HepG2 (cell line): Measurements from ENCODE around the gene LIN7A. TPM values are rescaled to one million over a fixed set of nuclear protein-coding genes. Genes with fewer than 3 reads are reported as not detected.

Experiments used
- BRD4 ChIP-seq: sonication (generic); formaldehyde crosslinking; IDR thresholded peaks from 2 replicates; pipeline ENCODE4 v1.4.0; 2020; ENCODE audit warnings: missing genetic modification reagents
- DMAP1 ChIP-seq: IDR thresholded peaks from 2 replicates; pipeline ENCODE4 v1.6.1; 2016
- HDAC2 ChIP-seq: sonication (generic); formaldehyde crosslinking; IDR thresholded peaks from 2 replicates; pipeline ENCODE4 v1.4.0; 2020; ENCODE audit warnings: missing genetic modification reagents
- ISL2 ChIP-seq: sonication (generic); formaldehyde crosslinking; IDR thresholded peaks from 2 replicates; pipeline ENCODE4 v1.5.0; 2020; ENCODE audit warnings: missing genetic modification reagents
- KAT8 ChIP-seq: IDR thresholded peaks from 2 replicates; pipeline ENCODE4 v1.6.1; 2016; ENCODE audit warnings: missing genetic modification reagents, missing compliant biosample characterization
- KDM2A ChIP-seq: sonication (generic); formaldehyde crosslinking; IDR thresholded peaks from 2 replicates; pipeline ENCODE4 v1.4.0; 2020; ENCODE audit warnings: low read depth, missing genetic modification reagents, borderline replicate concordance
- MAFG ChIP-seq: sonication (generic); formaldehyde crosslinking; IDR thresholded peaks from 2 replicates; pipeline ENCODE4 v1.5.1; 2020; ENCODE audit warnings: mild to moderate bottlenecking, missing genetic modification reagents
- MED1 ChIP-seq: sonication (generic); formaldehyde crosslinking; IDR thresholded peaks from 2 replicates; pipeline ENCODE4 v1.4.0; 2020; ENCODE audit warnings: missing genetic modification reagents
- NFKBIZ ChIP-seq: IDR thresholded peaks from 2 replicates; pipeline ENCODE4 v1.6.1; 2018; ENCODE audit warnings: missing genetic modification reagents, missing compliant biosample characterization
- POLR2AphosphoS5 ChIP-seq: IDR thresholded peaks from 2 replicates; pipeline ENCODE4 v1.6.1; 2012; ENCODE audit warnings: low read depth, low read length
- PRMT3 ChIP-seq: sonication (generic); formaldehyde crosslinking; IDR thresholded peaks from 2 replicates; pipeline ENCODE4 v1.8.1; 2022; ENCODE audit warnings: low read depth, mild to moderate bottlenecking, moderate library complexity, missing genetic modification reagents, borderline replicate concordance
- SCMH1 ChIP-seq: sonication (generic); formaldehyde crosslinking; IDR thresholded peaks from 2 replicates; pipeline ENCODE4 v1.9.0; 2021; ENCODE audit warnings: missing genetic modification reagents, mild to moderate bottlenecking, borderline replicate concordance
- SRSF4 ChIP-seq: fragments of 200-400 bp; formaldehyde crosslinking; IDR thresholded peaks from one replicate; pipeline ENCODE4 v1.6.1; 2018; ENCODE audit warnings: mild to moderate bottlenecking, low read depth, low read length, moderate library complexity; ENCODE audit not compliant: poor library complexity, severe bottlenecking
- TCF7L2 ChIP-seq: IDR thresholded peaks from 2 replicates; pipeline ENCODE4 v1.6.1; 2011; ENCODE audit warnings: mild to moderate bottlenecking, low read depth, low read length, moderate library complexity
- ZKSCAN8 ChIP-seq: IDR thresholded peaks from 2 replicates; pipeline ENCODE4 v1.6.1; 2016; ENCODE audit warnings: borderline replicate concordance, missing genetic modification reagents, missing compliant biosample characterization
- ZNF10 ChIP-seq: sonication (generic); formaldehyde crosslinking; IDR thresholded peaks from 2 replicates; pipeline ENCODE4 v1.4.0; 2020; ENCODE audit warnings: mild to moderate bottlenecking, low read depth, missing genetic modification reagents, borderline replicate concordance
- ZNF274 ChIP-seq: sonication (generic); formaldehyde crosslinking; IDR thresholded peaks from 2 replicates; pipeline ENCODE4 v1.5.1; 2020; ENCODE audit warnings: mild to moderate bottlenecking, missing genetic modification reagents
- ZNF292 ChIP-seq: sonication (generic); formaldehyde crosslinking; IDR thresholded peaks from 2 replicates; pipeline ENCODE4 v1.8.1; 2022; ENCODE audit warnings: mild to moderate bottlenecking, low read depth, missing genetic modification reagents, borderline replicate concordance
- ZNF510 ChIP-seq: sonication (generic); formaldehyde crosslinking; IDR thresholded peaks from 2 replicates; pipeline ENCODE4 v1.4.0; 2020; ENCODE audit warnings: low read depth, mild to moderate bottlenecking, missing genetic modification reagents
- ZNF546 ChIP-seq: sonication (generic); formaldehyde crosslinking; conservative IDR thresholded peaks from 2 replicates; pipeline ENCODE4 v1.8.1; 2023; ENCODE audit warnings: mild to moderate bottlenecking, missing genetic modification reagents
- ZNF556 ChIP-seq: sonication (generic); formaldehyde crosslinking; IDR thresholded peaks from 2 replicates; pipeline ENCODE4 v1.4.0; 2020; ENCODE audit warnings: mild to moderate bottlenecking, missing genetic modification reagents, borderline replicate concordance
- ZNF567 ChIP-seq: sonication (generic); formaldehyde crosslinking; IDR thresholded peaks from 2 replicates; pipeline ENCODE4 v1.8.1; 2023; ENCODE audit warnings: mild to moderate bottlenecking, missing genetic modification reagents, borderline replicate concordance
- ZNF577 ChIP-seq: sonication (generic); formaldehyde crosslinking; IDR thresholded peaks from 2 replicates; pipeline ENCODE4 v1.4.0; 2020; ENCODE audit warnings: mild to moderate bottlenecking, low read depth, missing genetic modification reagents, borderline replicate concordance
- ZNF597 ChIP-seq: sonication (generic); formaldehyde crosslinking; IDR thresholded peaks from 2 replicates; pipeline ENCODE4 v1.5.0; 2020; ENCODE audit warnings: missing genetic modification reagents
- ZUFSP ChIP-seq: sonication (generic); formaldehyde crosslinking; IDR thresholded peaks from 2 replicates; pipeline ENCODE4 v1.9.0; 2021; ENCODE audit warnings: missing genetic modification reagents, mild to moderate bottlenecking, borderline replicate concordance
- polyA plus RNA-seq, 8 experiments: library from polyadenylated mRNA; depleted of rRNA in 3 of 8; stranded (reverse) in 7 of 8; unstranded in 1 of 8; fragments of >200 nt; fragmentation: Illumina TruSeq in 4 of 8; extraction: Trizol in 4 of 8; gene quantifications; 2 replicates each; pipeline versions ENCODE4 v1.2.1 to v1.2.3, GENCODE V29; 2011 to 2016; ENCODE audit warnings: low read depth in 4 of 8, missing spikeins in 1 of 8, mixed read lengths in 1 of 8; ENCODE audit not compliant: insufficient read depth in 1 of 8
- total RNA-seq, 5 experiments: library from RNA; depleted of rRNA; stranded (reverse); fragments of >200 nt; fragmentation: Illumina TruSeq; extraction: Trizol; gene quantifications; 2 replicates each; pipeline ENCODE4 v1.2.3, GENCODE V29; 2016; ENCODE audit warnings: low read depth in 1 of 5
- TF ChIP-seq, protein P1 (sequence below): sonication (generic); formaldehyde crosslinking; IDR thresholded peaks from 2 replicates; pipeline ENCODE4 v1.4.0; 2020; ENCODE audit warnings: missing genetic modification reagents

LIN7A gene
- total and polyA plus RNA-seq, 2 of the 13 experiments (the other 11 are each of a cell fraction or from before 2014, with no cell fraction given), result 18.5 to 19.2 TPM

- TF ChIP-seq SCMH1 (CRISPR knock-in tag) (no peak), ZNF510 (CRISPR knock-in tag) (no peak), NFKBIZ (CRISPR knock-in tag) (no peak), ZNF274 (CRISPR knock-in tag) (no peak), ZNF292 (CRISPR knock-in tag) (peak; percentile 43; the same call in 1 of the 2 replicates), ZNF577 (CRISPR knock-in tag) (no peak), ZKSCAN8 (CRISPR knock-in tag) (peak; percentile 45; the same call in 1 of the 2 replicates), MAFG (CRISPR knock-in tag) (peak; percentile 90), DMAP1 (CRISPR knock-in tag) (peak; percentile 70; the same call in 1 of the 2 replicates), KAT8 (CRISPR knock-in tag) (0 out of 2 replicates have a peak, but pooled peaks have one; percentile 47), PRMT3 (CRISPR knock-in tag) (no peak), BRD4 (CRISPR knock-in tag) (no peak), POLR2AphosphoS5 (no peak), HDAC2 (peak; percentile 64), ZNF546 (CRISPR knock-in tag) (no peak), ZNF556 (CRISPR knock-in tag) (peak; percentile 64; the same call in 1 of the 2 replicates), MED1 (CRISPR knock-in tag) (peak; percentile 90), TCF7L2 (no peak), KDM2A (CRISPR knock-in tag) (no peak), ZNF10 (no peak), SRSF4 (no peak), ZNF597 (CRISPR knock-in tag) (no peak), ISL2 (CRISPR knock-in tag) (peak; percentile 54; the same call in 1 of the 2 replicates), ZUFSP (no peak), ZNF567 (no peak)
- TF ChIP-seq, protein P1, sequence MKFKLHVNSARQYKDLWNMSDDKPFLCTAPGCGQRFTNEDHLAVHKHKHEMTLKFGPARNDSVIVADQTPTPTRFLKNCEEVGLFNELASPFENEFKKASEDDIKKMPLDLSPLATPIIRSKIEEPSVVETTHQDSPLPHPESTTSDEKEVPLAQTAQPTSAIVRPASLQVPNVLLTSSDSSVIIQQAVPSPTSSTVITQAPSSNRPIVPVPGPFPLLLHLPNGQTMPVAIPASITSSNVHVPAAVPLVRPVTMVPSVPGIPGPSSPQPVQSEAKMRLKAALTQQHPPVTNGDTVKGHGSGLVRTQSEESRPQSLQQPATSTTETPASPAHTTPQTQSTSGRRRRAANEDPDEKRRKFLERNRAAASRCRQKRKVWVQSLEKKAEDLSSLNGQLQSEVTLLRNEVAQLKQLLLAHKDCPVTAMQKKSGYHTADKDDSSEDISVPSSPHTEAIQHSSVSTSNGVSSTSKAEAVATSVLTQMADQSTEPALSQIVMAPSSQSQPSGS (CRISPR knock-in tag), result 0 out of 2 replicates have a peak, but pooled peaks have one; percentile 18
These were observed 159.7 kb downstream of the LIN7A start (continued) for GRCh38 chr12:80778005-80778541.
